HG03469 (cell line): Measurements from ENCODE around the gene XYLT2.

Experiments used
- ATAC-seq: cut with Tn5 transposase; IDR thresholded peaks from one replicate; pipeline ENCODE4 v1.9.1; 2021; ENCODE audit warnings: mild to moderate bottlenecking, moderate library complexity, moderate number of reproducible peaks; ENCODE audit not compliant: unreplicated experiment

Gene XYLT2

DNA sequence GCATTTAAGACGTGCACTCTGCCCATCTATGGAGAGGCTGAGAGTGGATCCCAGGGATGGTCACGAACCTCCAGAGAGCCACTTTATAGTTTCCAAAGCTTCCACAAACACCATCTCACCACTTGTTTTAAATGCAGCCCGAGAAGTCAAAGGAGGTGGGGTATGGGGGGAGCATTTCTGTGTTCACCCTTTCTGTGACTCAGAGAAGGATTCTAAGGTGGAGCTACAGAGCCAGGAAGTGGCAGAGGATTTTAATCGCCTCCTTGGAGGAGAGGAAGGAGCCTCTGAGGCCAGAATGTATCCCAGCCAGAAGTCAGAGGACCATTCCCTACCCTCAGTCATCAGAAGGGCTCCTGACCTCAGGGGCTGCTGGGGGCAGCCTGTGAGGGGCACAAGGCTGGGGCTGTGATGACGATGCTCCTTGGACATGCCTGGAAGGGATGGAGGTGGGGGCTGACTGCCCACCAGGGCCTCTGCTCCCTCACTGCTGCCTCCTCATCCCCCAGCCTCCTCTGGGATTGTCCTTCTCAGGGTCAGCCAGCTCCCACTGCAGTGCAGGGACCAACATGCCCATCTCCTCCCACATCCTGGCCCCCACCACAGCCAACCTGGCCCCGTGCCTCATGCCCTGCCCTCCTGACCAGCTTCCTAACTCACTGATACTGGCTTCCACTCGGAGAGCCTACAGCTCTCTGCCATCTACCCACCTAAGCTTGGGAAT lies 2.8 kb downstream of the XYLT2 start:
- ATAC-seq, result no peak

DNA sequence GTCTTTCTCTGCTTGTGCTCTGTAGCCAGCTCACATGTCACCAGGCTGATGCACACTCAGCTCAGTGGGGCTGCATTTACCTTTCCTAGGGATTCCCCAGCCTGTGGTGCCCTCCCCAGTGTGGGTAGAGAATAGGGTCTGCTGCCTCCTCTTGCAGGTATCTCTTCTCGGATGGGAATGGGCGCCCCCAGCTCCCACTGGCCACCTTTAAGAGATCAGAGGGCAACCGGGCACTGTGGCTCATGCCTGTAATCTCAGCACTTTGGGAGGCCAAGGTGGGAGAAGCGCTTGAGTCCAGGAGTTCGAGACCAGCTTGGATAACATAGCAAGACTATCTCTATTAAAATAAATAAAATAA lies 3.3 kb downstream of the XYLT2 start:
- ATAC-seq, result no peak

DNA sequence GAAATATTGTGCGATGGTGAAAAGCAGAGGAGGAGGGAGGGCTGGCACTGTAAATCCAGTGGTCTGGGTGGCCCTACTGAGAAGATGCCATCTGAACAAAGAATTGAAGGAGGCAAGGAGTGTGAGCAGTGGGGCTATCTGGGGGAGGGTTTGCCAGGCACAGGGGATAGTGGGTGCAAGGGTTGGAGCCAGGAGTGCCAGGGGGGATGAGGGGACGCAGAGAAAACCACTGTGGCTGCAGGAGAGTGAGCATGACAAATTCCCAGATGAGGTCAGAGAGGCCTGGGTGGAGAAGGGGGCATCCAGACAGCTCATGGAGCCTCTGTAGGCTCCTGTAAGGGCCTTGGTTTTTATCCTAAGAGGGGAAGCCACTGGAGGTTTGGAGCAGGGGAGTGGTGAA lies 4.8 kb downstream of the XYLT2 start:
- ATAC-seq, result no peak

DNA sequence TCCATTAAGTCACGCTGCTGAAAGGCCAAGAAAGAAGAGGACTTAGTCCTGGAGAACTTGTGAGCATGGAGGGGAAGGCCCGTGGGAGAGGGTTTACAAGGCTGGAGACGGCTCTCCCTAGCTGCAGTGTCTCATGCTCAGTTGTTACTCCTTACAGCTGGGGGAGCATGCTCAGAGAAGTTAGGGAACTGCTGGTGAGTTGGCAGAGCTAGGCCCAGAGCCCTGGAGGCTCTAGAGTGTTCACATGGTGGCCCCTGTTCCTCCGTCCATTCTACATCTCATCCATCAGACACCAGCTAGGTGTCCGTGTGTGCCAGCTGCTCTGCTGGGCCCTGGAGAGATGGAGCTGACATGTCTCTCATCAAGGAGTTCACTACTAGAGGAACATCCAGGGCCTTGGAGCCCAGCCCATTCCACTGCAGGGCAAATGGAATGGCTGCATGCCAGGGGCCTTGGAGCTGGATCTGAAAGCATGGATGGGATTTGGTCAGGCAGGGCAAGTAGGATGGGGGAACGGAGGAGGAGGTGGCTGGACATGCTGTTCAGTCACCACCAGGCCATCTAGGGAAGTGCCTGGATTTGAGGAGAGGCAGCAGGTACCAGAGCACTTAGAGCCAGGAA lies 6.3 kb downstream of the XYLT2 start:
- no peak for ATAC-seq

DNA sequence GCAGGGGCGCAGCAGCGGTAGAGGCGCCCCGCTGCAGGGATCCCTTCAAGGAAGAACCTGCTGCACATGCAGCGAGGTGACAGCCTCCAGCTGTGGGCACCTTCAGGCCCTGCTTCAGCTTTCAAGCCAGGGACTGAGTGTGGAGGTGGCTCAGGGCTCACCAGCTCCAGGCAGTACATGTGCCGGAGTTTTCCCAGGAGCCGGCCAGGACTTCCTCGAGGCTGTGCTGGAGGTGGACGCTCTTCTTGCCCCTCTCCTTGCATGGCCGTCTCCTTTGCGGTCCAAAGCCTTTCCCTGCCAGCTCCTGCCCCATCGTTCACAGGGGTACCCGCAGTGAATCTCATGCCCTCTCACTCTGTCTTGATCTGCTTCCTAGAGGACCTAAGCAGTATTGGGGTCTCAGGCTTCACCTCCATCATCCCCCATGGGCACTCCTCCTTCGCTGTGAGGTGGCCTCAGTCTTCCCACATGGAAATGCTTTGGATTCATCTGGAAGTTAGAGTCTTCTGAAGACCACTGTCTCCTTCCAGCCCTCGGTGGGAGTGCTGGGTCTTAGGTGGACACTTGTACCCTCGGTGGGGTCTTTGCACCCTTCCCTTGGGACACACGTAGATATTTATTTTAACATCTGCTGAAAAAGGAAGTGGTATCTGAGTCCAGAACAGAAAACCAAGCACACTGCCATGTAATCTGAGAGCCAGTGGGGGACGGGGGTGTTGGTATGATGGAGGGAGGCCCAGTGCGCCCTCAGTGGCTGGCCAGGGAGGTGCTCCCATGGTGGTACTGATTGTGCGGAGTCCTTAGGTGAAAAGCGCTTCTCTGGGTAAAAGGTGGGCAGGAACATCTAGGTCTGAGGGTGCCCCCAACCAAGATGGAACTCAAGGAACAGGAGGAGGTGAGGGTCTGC lies 7.0 kb downstream of the XYLT2 start:
- no peak for ATAC-seq

DNA sequence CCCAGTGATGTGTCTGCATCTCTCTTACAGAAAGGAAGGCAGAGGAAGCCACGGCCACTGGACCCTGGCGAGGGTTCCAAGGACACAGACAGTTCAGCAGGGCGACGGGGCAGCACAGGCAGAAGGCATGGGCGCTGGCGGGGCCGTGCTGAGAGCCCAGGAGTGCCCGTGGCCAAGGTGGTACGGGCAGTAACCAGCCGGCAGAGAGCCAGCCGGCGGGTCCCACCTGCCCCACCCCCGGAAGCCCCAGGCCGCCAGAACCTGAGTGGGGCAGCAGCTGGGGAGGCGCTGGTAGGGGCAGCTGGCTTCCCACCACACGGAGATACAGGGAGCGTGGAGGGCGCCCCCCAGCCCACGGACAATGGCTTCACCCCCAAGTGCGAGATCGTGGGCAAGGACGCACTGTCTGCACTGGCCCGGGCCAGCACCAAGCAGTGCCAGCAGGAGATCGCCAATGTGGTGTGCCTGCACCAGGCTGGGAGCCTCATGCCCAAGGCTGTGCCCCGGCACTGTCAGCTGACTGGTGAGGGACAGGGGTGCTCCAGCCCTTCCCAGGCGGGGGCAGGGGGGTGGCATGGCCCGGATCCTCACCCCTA lies 7.8 kb downstream of the XYLT2 start:
- ATAC-seq, result no peak

DNA sequence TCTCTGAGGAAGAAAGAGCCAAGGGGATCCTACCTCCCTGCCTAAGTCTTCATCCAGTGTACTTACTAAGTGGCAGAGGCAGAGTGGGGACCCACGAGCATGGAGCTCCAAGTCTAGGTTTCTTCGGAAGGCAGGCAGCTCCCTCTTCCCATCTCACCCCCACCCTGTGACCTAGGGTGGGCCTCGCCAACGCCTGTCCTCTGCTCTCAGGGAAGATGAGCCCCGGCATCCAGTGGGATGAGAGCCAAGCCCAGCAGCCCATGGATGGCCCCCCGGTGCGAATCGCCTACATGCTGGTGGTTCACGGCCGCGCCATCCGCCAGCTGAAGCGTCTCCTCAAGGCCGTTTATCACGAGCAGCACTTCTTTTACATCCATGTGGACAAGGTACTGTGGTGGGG lies 8.3 kb downstream of the XYLT2 start:
- no peak for ATAC-seq

DNA sequence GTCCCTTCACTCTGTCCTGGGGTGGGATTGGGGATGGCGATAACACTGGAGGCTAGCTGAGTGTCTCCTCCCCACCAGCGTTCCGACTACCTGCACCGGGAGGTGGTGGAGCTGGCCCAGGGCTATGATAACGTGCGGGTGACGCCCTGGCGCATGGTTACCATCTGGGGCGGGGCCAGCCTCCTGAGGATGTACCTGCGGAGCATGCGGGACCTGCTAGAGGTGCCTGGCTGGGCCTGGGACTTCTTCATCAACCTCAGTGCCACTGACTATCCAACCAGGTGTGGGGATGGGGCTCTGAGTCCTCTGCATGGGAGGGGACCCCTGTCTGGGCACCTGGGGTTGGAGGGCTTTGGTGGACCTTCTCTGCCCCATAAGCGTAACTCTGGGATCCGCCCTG lies 8.8 kb downstream of the XYLT2 start:
- no peak for ATAC-seq

DNA sequence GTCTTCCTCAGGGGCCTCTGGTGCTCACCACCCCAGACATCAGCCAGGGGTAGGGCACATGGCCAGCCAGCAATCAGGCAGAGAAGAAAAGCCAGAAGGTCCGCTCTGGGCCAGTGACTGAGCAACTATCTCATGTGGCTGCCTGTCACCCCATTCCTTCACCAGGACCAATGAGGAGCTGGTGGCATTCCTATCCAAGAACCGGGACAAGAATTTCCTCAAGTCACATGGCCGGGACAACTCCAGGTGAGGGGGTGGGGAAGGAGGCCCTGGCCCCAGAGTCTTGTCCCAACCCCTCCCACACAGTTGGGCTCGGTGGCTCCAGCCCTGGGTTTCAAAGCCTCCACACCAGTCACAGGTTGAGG lies 9.4 kb downstream of the XYLT2 start:
- no peak for ATAC-seq

DNA sequence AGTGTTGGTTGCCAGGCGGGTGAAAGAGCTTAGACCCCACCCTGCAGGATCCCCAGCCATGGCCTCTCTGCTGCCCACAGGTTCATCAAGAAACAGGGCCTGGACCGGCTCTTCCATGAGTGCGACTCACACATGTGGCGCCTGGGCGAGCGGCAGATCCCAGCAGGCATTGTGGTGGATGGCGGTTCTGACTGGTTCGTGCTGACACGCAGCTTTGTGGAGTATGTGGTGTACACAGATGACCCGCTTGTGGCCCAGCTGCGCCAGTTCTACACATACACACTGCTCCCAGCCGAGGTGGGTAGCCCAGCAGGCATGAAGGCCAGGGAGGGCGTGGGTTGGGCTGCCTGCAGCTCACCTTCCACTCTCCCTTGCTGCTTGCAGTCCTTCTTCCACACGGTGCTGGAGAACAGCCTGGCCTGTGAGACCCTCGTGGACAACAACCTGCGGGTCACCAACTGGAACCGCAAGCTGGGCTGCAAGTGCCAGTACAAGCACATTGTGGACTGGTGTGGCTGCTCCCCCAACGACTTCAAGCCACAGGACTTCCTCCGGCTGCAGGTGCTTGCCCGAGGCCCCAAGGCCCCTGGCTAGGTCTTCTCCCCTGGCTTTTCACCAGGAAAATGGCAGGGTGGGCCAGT lies 9.9 kb downstream of the XYLT2 start:
- ATAC-seq, result no peak

DNA sequence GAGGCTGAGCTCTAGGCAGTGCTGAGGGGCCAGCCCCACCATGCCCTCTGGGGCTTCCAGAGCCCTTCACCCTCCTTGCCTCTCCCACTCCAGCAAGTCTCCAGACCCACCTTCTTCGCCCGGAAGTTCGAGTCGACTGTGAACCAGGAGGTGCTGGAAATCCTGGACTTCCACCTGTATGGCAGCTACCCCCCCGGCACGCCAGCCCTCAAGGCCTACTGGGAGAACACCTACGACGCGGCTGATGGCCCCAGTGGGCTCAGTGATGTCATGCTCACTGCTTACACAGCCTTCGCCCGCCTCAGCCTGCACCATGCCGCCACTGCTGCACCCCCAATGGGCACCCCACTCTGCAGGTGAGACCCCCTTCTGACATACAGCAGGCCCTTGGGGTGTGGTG lies 10.5 kb downstream of the XYLT2 start:
- ATAC-seq, result no peak

DNA sequence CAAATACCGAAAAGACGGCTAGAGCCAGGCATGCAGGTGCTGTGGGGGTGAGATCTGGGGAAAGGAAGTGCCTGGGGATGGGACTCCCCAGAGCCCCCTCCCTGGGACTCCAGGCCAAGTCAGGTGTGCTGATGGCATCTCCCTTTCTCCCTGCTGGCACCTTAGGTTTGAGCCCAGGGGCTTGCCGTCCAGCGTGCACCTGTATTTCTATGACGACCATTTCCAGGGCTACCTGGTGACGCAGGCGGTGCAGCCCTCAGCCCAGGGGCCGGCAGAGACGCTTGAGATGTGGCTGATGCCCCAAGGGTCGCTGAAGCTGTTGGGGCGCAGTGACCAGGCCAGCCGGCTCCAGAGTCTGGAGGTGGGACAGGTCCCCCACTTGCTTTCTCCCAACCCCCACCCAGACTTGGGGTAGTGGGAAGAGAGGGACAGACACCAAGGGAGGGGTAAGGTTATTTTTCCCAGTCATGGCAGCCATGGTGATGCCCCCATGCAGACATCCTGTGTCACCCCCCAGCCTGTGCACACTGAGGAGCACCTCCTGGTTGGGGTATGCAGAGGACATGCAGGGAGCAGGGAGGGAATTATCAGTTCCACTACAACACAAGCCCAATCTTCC lies 11.1 kb downstream of the XYLT2 start:
- ATAC-seq, result no peak

DNA sequence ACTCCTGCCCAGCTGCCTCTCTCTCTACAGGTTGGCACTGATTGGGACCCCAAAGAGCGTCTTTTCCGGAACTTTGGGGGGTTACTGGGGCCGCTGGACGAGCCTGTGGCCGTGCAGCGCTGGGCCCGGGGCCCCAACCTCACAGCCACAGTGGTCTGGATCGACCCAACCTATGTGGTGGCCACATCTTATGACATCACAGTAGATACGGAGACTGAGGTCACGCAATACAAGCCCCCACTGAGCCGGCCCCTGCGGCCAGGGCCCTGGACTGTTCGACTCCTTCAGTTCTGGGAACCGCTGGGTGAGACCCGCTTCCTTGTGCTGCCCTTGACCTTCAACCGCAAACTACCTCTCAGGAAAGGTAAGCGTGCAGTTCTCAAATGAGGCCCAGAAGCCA lies 12.3 kb downstream of the XYLT2 start:
- ATAC-seq, result no peak

DNA sequence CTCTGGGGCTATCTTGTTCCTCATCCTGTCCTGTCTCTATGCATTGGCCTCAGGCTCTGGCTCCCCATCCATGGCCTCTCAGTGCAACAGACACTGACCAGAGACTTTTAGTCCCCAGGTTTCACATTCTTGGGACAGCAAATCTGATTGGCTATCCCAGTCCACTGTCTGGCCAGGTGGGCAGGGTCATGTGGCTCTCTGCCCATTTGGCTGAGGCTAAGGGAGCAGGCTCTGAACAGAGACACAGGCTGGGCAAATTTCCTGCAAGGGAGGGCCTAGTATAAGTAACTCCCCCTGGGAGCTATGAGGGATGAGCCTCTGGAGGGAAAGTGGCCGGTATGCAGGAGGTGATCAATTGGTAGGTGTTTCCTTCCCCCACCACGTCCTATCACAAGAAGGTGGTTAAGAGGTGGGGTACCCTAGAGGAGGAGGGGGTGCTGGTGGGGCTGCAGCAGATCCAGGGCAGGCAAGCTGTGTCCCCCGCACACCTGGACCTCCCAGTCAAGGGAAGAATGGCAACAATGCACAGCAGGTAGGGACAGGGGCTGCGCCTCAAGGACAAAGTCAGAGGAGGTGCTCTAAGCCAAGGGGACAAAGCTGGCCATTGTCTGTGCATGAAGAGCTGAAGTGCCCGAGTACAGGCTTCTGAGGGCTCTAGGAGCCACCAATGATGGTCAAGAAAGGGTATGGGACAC lies 13.2 kb downstream of the XYLT2 start:
- no peak for ATAC-seq

DNA sequence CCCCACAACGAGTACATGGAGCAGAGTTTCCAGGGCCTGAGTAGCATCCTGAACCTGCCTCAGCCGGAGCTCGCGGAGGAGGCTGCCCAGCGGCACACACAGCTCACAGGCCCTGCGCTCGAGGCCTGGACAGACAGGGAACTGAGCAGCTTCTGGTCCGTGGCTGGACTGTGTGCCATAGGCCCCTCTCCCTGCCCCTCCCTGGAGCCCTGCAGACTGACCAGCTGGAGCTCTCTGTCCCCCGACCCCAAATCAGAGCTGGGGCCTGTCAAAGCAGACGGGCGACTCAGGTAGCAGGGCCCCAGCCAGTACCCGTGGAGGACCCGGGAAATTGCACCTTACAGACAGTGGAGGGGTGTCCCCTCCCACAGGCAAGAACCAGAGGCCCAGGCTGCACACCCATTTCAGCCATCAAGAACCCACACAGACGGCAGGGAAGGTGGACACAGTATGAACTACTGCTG lies 14.1 kb downstream of the XYLT2 start:
- ATAC-seq, result no peak

DNA sequence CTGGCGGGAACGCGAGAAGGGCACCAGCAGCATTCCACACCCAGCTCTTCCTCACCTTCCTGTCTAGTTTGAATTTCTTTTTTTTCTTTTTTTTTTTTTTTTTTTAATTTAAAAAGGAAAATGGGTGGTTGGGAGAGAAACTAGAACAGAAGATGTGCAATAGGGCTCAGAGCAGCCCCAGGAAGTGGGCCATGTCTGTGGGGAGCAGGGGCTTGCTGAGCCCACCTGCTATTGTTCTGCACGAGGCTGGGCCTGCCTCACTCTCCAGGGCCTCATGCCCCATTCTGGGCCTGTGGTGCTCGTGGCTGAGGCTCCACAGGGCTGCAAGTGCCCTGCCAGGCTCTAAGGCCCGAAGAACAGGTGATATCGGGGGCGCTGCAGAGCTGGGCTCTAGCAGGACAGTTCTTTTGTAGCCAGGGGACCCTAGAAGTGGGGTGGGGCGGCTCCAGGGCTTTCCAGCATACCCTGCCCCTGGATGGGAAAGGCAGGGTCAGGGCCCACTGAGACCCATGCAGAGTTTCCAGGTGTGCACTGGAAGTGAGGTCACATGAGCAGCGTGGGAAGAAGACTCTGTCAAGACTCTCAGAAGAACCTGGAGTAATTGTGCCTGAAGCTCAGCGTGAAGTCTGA lies 14.7 kb downstream of the XYLT2 start:
- no peak for ATAC-seq

DNA sequence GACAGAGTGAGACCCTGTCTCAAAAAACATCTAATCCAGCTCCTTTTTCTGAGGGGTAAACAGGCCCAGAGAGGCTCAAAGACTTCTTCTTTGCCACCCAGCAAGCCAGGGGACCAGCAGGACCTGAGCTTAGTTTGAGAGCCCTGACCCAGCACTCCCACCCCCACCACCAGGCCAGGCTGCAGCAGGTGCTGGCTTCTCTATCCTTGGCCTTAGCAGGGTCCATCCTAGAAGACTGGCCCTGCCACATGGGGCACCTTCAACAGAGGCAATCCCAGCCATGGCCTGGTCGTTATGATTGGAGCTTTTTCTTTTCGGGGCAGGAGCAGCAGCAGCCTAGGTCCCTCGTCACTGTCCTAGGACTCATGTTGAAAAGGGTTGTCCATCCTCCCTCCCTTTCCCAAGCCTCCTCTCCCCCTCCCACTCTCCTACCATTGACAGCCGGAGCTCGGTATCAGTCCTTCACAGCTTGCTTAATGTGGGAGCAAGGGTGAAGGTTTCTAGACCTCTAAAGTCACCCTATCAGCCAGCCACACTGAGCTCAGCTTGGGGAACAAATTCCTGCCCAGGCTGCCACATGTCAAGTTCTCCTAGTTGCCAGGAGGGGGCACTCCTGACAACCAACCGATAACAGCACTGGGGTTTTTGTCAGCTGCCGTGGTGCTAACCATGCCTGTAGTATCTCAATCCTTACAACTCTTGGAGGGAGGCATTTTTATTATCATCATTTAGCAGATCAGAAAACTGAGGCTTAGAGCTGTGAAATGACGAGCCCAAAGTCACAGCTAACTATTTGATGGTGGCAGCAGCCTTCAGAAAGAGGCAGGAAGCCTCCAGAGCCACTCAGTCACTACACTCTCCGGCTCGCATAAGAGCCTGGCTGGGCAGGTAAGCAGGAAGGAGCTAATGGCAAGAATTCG lies 15.9 kb downstream of the XYLT2 start:
- ATAC-seq, result no peak

DNA sequence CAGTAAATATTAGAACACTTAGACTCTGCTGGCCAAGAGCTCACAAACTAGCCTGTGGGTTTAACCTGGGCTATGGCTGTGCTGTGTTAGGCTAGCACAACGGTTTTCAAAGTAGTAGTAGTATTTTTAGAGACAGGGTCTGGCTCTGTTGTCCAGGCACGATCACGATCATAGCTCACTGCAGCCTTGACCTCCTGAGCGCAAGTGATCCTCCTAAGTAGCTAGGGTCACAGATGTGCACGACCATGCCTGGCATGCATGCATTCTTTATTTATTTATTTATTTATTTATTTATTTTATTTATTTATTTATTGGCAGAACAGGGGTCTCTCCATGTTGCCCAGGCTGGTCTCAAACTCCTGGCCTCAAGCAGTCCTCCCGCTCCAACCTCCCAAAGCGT lies 16.7 kb downstream of the XYLT2 start:
- no peak for ATAC-seq
